ENCODE measurements around the gene GRM2. TPM values are rescaled to one million over a fixed set of nuclear protein-coding genes. Genes with fewer than 3 reads are reported as not detected.

GRM2 gene
- total RNA-seq, 4 donors from 2014 or later = 0.18 to 0.20 TPM; not detected in 2

DNA sequence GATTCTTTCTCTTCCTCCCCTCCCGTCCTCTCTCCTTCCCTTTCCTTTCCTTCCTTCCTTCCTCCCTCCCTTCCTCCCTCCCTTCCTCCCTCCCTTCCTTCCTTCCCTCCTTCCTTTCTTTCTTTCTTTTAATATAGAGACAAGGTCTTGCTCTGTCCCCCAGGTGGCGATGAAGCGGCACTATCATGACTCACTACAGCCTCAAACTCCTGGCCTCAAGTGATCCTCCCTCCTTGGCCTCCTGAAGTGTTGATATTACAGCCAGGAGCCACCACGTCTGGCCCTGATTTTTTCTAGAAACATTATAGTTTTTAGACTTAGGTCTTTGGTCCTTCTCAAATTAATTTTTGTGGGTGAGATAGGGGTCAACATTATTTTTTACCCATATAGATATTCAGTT, 15.5 kb downstream of the GRM2 start:
- intact Hi-C loops (cut with DNase I; ENCODE audit: low total_unique reads) = no loop called here
- TF ChIP-seq POLR2A (IDR thresholded peaks at IDR 0.05) = no peak
- TF ChIP-seq, protein P1, sequence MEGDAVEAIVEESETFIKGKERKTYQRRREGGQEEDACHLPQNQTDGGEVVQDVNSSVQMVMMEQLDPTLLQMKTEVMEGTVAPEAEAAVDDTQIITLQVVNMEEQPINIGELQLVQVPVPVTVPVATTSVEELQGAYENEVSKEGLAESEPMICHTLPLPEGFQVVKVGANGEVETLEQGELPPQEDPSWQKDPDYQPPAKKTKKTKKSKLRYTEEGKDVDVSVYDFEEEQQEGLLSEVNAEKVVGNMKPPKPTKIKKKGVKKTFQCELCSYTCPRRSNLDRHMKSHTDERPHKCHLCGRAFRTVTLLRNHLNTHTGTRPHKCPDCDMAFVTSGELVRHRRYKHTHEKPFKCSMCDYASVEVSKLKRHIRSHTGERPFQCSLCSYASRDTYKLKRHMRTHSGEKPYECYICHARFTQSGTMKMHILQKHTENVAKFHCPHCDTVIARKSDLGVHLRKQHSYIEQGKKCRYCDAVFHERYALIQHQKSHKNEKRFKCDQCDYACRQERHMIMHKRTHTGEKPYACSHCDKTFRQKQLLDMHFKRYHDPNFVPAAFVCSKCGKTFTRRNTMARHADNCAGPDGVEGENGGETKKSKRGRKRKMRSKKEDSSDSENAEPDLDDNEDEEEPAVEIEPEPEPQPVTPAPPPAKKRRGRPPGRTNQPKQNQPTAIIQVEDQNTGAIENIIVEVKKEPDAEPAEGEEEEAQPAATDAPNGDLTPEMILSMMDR (IDR thresholded peaks at IDR 0.05 in 4 of 5, conservative IDR thresholded peaks at IDR 0.05 in 1 of 5) = no peak
- ATAC-seq (no peak), DNase-seq (no peak)
- H3K27ac ChIP-seq = no peak overlapping the region
- in situ Hi-C loops (cut with MboI; ENCODE audit: low sequenced_read_pairs in 4 of 4) = no loop called here
- no peaks in the 10 kb centered on the region for H3K27me3 ChIP-seq
- no peak overlapping the region for H3K4me3 ChIP-seq
- no peaks in the 10 kb centered on the region for H3K36me3 ChIP-seq
- H3K4me1 ChIP-seq = no peaks in the 10 kb centered on the region
- H3K9me3 ChIP-seq = no peaks in the 10 kb centered on the region

DNA sequence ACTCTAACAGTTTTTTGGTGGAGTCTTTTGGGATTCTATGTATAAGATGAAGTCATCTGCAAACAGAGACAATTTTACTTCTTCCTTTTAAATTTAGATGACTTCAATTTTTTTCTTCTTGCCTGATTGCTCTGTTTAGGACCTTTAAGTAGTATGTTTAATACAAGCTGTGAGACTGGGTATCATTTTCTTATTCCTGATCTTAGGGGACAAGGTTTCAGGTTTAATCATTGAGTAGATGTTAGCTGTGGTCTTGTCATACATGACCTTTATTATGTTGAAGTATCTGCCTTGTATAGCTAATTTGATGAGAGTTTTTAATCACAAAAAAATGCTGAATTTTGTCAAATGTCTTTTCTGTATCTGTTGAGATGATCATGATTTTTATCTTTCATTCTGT, 20.6 kb downstream of the GRM2 start:
- ATAC-seq (no peak), DNase-seq (no peak)
- intact Hi-C loops (cut with DNase I; ENCODE audit: low total_unique reads) (no loop called here), in situ Hi-C loops (cut with MboI; ENCODE audit: low sequenced_read_pairs in 4 of 4) (no loop called here)
- H3K27me3 ChIP-seq = no peaks in the 10 kb centered on the region
- no peaks in the 10 kb centered on the region for H3K36me3 ChIP-seq
- TF ChIP-seq, protein P1 (IDR thresholded peaks at IDR 0.05 in 4 of 5, conservative IDR thresholded peaks at IDR 0.05 in 1 of 5) = no peak
- no peak for TF ChIP-seq POLR2A (IDR thresholded peaks at IDR 0.05)
- no peaks in the 10 kb centered on the region for H3K4me1 ChIP-seq
- H3K27ac ChIP-seq = no peak overlapping the region
- no peak overlapping the region for H3K4me3 ChIP-seq
- H3K9me3 ChIP-seq = no peaks in the 10 kb centered on the region

DNA sequence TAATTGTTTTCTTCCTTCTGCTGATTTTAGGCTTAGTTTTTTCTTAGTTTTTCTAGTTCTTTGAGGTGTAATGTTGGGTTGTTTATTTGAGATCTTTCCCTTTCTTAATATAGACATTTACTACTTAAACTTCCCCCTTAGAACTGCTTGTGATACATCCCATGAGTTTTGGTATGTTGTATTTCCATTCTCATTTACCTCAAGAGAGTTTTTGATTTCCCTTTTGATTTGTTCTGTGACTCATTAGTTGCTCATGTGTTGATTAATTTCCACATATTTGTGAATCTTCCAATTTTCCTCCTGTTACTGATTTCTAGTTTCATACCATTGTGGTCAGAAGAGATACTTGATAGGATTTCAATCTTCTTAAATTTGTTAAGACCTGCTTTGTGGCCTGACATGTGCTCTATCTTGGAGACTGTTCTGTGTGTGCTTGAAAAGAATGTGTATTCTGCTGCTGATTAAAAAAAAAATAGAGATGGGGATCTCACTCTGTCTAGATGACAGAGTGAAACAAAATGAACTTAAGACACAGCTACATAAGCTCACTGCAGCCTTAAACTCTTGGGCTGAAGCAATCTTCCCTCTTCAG, 22.3 kb downstream of the GRM2 start:
- H3K4me1 ChIP-seq = no peaks in the 10 kb centered on the region
- ATAC-seq (no peak), DNase-seq (no peak)
- no peaks in the 10 kb centered on the region for H3K9me3 ChIP-seq
- no peak overlapping the region for H3K4me3 ChIP-seq
- in situ Hi-C loops (cut with MboI; ENCODE audit: low sequenced_read_pairs in 4 of 4) = no loop called here
- intact Hi-C loops (cut with DNase I; ENCODE audit: low total_unique reads) = no loop called here
- no peak for TF ChIP-seq POLR2A (IDR thresholded peaks at IDR 0.05)
- TF ChIP-seq, protein P1 (IDR thresholded peaks at IDR 0.05 in 4 of 5, conservative IDR thresholded peaks at IDR 0.05 in 1 of 5) = no peak
- no peaks in the 10 kb centered on the region for H3K36me3 ChIP-seq
- H3K27ac ChIP-seq = no peak overlapping the region
- no peaks in the 10 kb centered on the region for H3K27me3 ChIP-seq

DNA sequence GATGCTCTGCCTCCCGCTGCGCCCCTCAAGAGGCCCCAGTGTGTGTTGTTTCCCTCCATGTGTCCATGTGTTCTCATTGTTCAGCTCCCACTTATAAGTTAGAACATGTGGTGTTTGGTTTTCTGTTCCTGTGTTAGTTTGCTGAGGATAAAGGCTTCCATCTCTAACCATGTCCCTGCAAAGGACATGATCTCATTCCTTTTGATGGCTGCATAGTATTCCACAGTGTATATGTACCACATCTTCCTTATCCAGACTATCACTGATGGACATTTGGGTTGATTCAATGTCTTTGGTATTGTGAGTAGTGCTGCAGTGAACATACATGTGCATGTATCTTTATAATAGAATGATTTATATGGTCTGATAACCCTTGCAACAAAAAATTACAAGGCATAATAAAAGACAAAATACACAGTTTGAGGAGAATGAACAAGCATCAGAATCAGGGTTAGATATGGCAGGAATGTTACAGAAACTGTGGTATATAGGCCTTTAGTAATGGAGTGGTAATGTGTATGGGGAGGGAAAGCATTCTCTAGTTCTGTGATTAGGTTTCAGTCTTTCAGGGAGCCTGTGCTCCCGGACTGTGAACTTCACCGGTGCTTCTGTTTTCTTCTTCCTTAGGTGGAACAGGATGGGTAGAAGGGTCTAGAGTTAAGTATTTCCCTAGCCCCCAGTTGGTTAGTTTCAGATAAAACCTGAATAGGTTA, 27.1 kb downstream of the GRM2 start:
- Histone ChIP-seq H3K4me1 (no peaks in the 10 kb centered on the region), H3K27ac (no peak overlapping the region), H3K9me3 (no peaks in the 10 kb centered on the region), H3K27me3 (peaks cover 0 to 7% (median 0%) of the 10 kb centered on the region in 3 donors), H3K4me3 (no peak overlapping the region), H3K36me3 (no peaks in the 10 kb centered on the region)
- no peak for ATAC-seq
- in situ Hi-C loops (cut with MboI; ENCODE audit: low sequenced_read_pairs in 4 of 4) = no loop called here
- DNase-seq = no peak
- TF ChIP-seq POLR2A (IDR thresholded peaks at IDR 0.05) = no peak
- TF ChIP-seq, protein P1 (IDR thresholded peaks at IDR 0.05 in 4 of 5, conservative IDR thresholded peaks at IDR 0.05 in 1 of 5) = no peak
- intact Hi-C loops (cut with DNase I; ENCODE audit: low total_unique reads) = no loop called here

Data from gastrocnemius medialis (tissue), 4 donors.